Dendritic cell treated with granulocyte-macrophage colony-stimulating factor and Interleukin-4, amounts not matched to agents 40 ng/mL and 50 ng/mL, for 4 days (primary cell): ENCODE results near the gene APBB1.

Experiments used
- H3K27ac Mint-ChIP-seq: one replicate; pipeline ENCODE4 v1.8.0; 2022; ENCODE audit warnings: mild to moderate bottlenecking, mixed read lengths
- H3K27me3 Mint-ChIP-seq: one replicate; pipeline ENCODE4 v1.8.0; 2022; ENCODE audit warnings: mild to moderate bottlenecking, mixed read lengths
- H3K36me3 Mint-ChIP-seq: one replicate; pipeline ENCODE4 v1.8.0; 2022; ENCODE audit warnings: low read depth, mixed read lengths
- H3K4me1 Mint-ChIP-seq: one replicate; pipeline ENCODE4 v1.8.0; 2022; ENCODE audit warnings: low read depth, mixed read lengths
- H3K4me3 Mint-ChIP-seq: one replicate; pipeline ENCODE4 v1.8.0; 2022; ENCODE audit warnings: mild to moderate bottlenecking, moderate library complexity, mixed read lengths
- H3K9me3 Mint-ChIP-seq: one replicate; pipeline ENCODE4 v1.8.0; 2022; ENCODE audit warnings: mixed read lengths
- intact Hi-C: fragments of 100-400 bp; cut with micrococcal nuclease; formaldehyde crosslinking; loops from one replicate; pipeline ENCODE4 v1.15.0; 2022

APBB1 gene

DNA sequence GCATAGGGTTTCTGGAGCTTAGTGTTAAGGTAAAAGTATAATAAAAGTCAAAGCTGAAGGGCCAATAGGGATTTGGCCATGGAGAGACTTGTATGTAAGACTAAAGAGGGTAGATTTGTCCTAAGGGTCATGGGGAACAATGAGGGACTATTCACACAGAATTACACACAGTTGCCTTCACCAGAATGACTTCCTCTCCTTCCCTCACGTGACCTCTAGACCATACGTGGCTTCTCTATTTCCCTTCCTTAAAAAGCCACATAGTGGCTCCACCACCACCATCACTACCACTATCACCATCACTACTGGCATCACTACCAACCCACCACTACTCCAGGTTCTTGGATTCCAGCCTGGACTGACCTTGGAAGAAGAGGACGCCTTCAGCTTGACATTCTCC lies 19.1 kb upstream of the APBB1 start:
- Mint-ChIP-seq H3K27me3 (peaks cover 1% of the 10 kb centered on the region), H3K27ac (no peak overlapping the region), H3K4me1 (peaks cover 2% of the 10 kb centered on the region), H3K4me3 (no peak overlapping the region), H3K36me3 (no peaks in the 10 kb centered on the region), H3K9me3 (no peaks in the 10 kb centered on the region)
- intact Hi-C loops = loop anchor here (2.0 kb wide), 1 partner anchor 39 kb away; no protein-coding TSS in a partner anchor

DNA sequence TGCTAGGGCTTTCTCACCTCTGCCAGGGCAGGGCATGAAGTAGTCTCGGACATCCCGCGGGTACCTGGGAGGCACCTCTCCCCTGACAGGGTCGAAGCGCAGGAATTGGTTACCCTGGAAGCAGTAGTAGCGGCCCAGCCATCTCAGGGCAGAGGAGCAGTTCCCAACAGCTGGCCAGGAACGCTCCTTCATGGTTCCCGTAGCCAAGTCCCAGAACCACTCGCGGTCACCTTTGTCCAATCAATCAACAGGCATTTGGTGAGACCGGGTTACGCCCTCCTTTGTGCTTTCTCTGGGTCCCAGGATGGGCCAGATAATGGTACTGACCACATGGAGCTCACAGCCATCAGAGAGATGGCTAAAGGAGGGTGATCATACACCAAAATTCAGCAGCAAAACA lies 18.5 kb upstream of the APBB1 start:
- no peak overlapping the region for H3K27ac Mint-ChIP-seq
- intact Hi-C loops = no loop called here
- peaks cover 1% of the 10 kb centered on the region for H3K27me3 Mint-ChIP-seq

GRCh38 chr11:6433998-6434660 lies 15.2 kb upstream of the APBB1 start:
- Mint-ChIP-seq H3K27me3 (peaks cover 1% of the 10 kb centered on the region), H3K27ac (no peak overlapping the region), H3K9me3 (no peaks in the 10 kb centered on the region), H3K36me3 (no peaks in the 10 kb centered on the region), H3K4me3 (no peak overlapping the region), H3K4me1 (peaks cover 6% of the 10 kb centered on the region)
- intact Hi-C loops = no loop called here

More for the DNA sequence above, 18.5 kb upstream of the APBB1 start:
- Mint-ChIP-seq H3K4me1 (peaks cover 6% of the 10 kb centered on the region), H3K36me3 (no peaks in the 10 kb centered on the region), H3K4me3 (no peak overlapping the region), H3K9me3 (no peaks in the 10 kb centered on the region)

- peaks cover 6% of the 10 kb centered on the region for H3K4me1 Mint-ChIP-seq
- peaks cover 9% of the 10 kb centered on the region for H3K27me3 Mint-ChIP-seq
- H3K36me3 Mint-ChIP-seq = no peaks in the 10 kb centered on the region
- H3K27ac Mint-ChIP-seq = no peak overlapping the region
- intact Hi-C loops = no loop called here
- H3K9me3 Mint-ChIP-seq = no peaks in the 10 kb centered on the region
- no peak overlapping the region for H3K4me3 Mint-ChIP-seq
Measured at GRCh38 chr11:6431861-6432260, 13.0 kb upstream of the APBB1 start.

DNA sequence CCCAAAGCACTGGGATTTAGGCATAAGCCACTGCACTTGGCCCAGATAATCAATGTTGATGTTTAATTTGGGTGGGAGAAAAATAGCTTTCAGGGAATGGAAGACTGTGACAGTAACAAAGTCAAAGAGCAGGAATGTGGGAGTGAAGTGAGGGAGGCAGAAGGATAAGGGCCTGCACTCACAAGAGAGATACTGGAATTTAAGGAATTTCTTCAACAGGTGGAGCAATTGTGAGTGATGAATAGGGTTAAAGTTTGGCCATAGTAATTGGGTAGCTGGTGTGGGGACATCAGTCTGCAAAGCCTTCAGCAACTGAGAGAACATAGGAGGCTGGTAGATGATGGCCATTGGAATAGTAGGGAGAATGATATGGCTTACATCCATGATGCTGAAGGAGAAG lies 8.6 kb upstream of the APBB1 start:
- Mint-ChIP-seq H3K4me1 (no peaks in the 10 kb centered on the region), H3K9me3 (no peaks in the 10 kb centered on the region), H3K36me3 (no peaks in the 10 kb centered on the region), H3K27ac (no peak overlapping the region), H3K27me3 (peaks cover 33% of the 10 kb centered on the region), H3K4me3 (no peak overlapping the region)
- intact Hi-C loops = no loop called here

DNA sequence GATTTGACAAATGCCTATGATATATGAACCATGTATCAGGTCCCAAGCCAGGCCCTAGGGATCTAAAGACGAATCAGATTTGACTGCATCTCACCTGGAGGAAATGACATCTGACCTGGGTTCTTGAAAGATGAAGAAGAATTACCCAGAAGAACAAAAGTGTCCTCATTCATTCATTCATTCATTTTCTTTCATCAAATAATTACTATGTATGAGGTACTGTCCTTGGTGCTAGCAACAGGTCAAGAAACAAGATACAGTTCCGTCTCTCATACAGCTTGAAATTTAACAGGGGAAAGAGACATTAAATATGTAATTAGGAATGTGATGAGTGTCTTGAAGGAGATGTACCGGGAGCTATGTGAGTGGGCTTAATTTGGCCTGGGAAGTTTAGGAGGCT lies 1.8 kb upstream of the APBB1 start:
- Mint-ChIP-seq H3K36me3 (no peaks in the 10 kb centered on the region), H3K4me1 (peaks cover 5% of the 10 kb centered on the region), H3K27ac (no peak overlapping the region), H3K27me3 (peaks cover 48% of the 10 kb centered on the region), H3K4me3 (no peak overlapping the region), H3K9me3 (no peaks in the 10 kb centered on the region)
- intact Hi-C loops = no loop called here

GRCh38 chr11:6418557-6419008 lies 311 bp downstream of the APBB1 start:
- H3K4me3 Mint-ChIP-seq = no peak overlapping the region
- no peaks in the 10 kb centered on the region for H3K9me3 Mint-ChIP-seq
- peaks cover 5% of the 10 kb centered on the region for H3K4me1 Mint-ChIP-seq
- peaks cover 36% of the 10 kb centered on the region for H3K27me3 Mint-ChIP-seq
- H3K27ac Mint-ChIP-seq = no peak overlapping the region
- intact Hi-C loops = no loop called here
- no peaks in the 10 kb centered on the region for H3K36me3 Mint-ChIP-seq

GRCh38 chr11:6417907-6418556 lies 862 bp downstream of the APBB1 start:
- H3K9me3 Mint-ChIP-seq = no peaks in the 10 kb centered on the region
- H3K27ac Mint-ChIP-seq = no peak overlapping the region
- H3K36me3 Mint-ChIP-seq = no peaks in the 10 kb centered on the region
- H3K4me1 Mint-ChIP-seq = peaks cover 5% of the 10 kb centered on the region
- intact Hi-C loops = no loop called here
- peaks cover 34% of the 10 kb centered on the region for H3K27me3 Mint-ChIP-seq
- no peak overlapping the region for H3K4me3 Mint-ChIP-seq

DNA sequence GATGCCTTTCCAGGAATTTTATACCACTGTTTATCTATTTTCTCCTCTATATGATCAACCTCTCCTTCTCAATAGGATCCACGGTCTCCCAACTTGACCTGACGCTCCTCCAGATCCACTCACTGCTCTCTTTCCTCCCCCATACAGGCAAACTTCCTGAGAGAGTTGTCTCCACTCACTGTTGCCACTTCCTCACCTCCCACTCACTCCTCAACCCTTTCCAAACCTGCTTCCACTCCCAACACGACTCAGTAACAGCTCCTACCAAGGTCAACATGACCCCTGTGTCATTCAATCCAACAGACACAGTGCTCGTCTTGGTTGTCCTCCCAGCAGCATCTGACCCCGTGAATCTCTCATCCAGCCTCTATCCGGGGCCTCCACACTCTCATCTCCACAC lies 3.1 kb downstream of the APBB1 start:
- Mint-ChIP-seq H3K27me3 (peaks cover 15% of the 10 kb centered on the region), H3K4me3 (no peak overlapping the region), H3K27ac (no peak overlapping the region), H3K9me3 (no peaks in the 10 kb centered on the region), H3K4me1 (peaks cover 5% of the 10 kb centered on the region), H3K36me3 (no peaks in the 10 kb centered on the region)
- intact Hi-C loops = loop anchor here (2.0 kb wide), 1 partner anchor 25 kb away; the partner anchor contains the start of gene SMPD1

- Mint-ChIP-seq H3K9me3 (no peaks in the 10 kb centered on the region), H3K36me3 (no peaks in the 10 kb centered on the region), H3K27me3 (peaks cover 8% of the 10 kb centered on the region), H3K4me1 (peaks cover 5% of the 10 kb centered on the region), H3K4me3 (no peak overlapping the region), H3K27ac (no peak overlapping the region)
- intact Hi-C loops = loop anchor here (2.0 kb wide), 1 partner anchor 24 kb away; the partner anchor contains the start of gene SMPD1
Measured at GRCh38 chr11:6414874-6415328, 4.0 kb downstream of the APBB1 start.

- H3K36me3 Mint-ChIP-seq = no peaks in the 10 kb centered on the region
- H3K27ac Mint-ChIP-seq = no peak overlapping the region
- H3K4me3 Mint-ChIP-seq = no peak overlapping the region
- peaks cover 3% of the 10 kb centered on the region for H3K27me3 Mint-ChIP-seq
- intact Hi-C loops = loop anchor here (2.0 kb wide), 1 partner anchor 23 kb away; the partner anchor contains the start of gene SMPD1
- no peaks in the 10 kb centered on the region for H3K4me1 Mint-ChIP-seq
- H3K9me3 Mint-ChIP-seq = no peaks in the 10 kb centered on the region
Measured at GRCh38 chr11:6413791-6414201, 5.1 kb downstream of the APBB1 start.

- Mint-ChIP-seq H3K4me1 (no peaks in the 10 kb centered on the region), H3K9me3 (no peaks in the 10 kb centered on the region), H3K27ac (no peak overlapping the region), H3K36me3 (no peaks in the 10 kb centered on the region), H3K4me3 (no peak overlapping the region), H3K27me3 (peaks cover 3% of the 10 kb centered on the region)
- intact Hi-C loops = no loop called here
Measured at GRCh38 chr11:6411594-6412031, 7.3 kb downstream of the APBB1 start.

GRCh38 chr11:6410695-6411430 lies 8.0 kb downstream of the APBB1 start:
- no peaks in the 10 kb centered on the region for H3K9me3 Mint-ChIP-seq
- H3K36me3 Mint-ChIP-seq = no peaks in the 10 kb centered on the region
- H3K27ac Mint-ChIP-seq = no peak overlapping the region
- peaks cover 3% of the 10 kb centered on the region for H3K27me3 Mint-ChIP-seq
- intact Hi-C loops = no loop called here
- no peaks in the 10 kb centered on the region for H3K4me1 Mint-ChIP-seq
- H3K4me3 Mint-ChIP-seq = no peak overlapping the region

- Mint-ChIP-seq H3K4me3 (no peak overlapping the region), H3K4me1 (peaks cover 9% of the 10 kb centered on the region), H3K36me3 (no peaks in the 10 kb centered on the region), H3K27me3 (peaks cover 3% of the 10 kb centered on the region), H3K9me3 (no peaks in the 10 kb centered on the region), H3K27ac (no peak overlapping the region)
- intact Hi-C loops = no loop called here
Measured at GRCh38 chr11:6406370-6406769, 12.5 kb downstream of the APBB1 start.
